Epidermal melanocyte (primary cell): ENCODE results near the gene GNG5.
A peak's percentile ranks its signal among the peaks of the same experiment; 100 is the strongest.
"Not testable (repeated sequence)": the region's sequence is repeated elsewhere in the genome, so short reads cannot be mapped to it uniquely, and the experiment has no call there.

Experiments
- DNase-seq: peaks from one replicate; pipeline ENCODE4 v3.0.0; 2011; ENCODE audit warnings: low spot score; ENCODE audit not compliant: insufficient read length

Gene GNG5

DNA sequence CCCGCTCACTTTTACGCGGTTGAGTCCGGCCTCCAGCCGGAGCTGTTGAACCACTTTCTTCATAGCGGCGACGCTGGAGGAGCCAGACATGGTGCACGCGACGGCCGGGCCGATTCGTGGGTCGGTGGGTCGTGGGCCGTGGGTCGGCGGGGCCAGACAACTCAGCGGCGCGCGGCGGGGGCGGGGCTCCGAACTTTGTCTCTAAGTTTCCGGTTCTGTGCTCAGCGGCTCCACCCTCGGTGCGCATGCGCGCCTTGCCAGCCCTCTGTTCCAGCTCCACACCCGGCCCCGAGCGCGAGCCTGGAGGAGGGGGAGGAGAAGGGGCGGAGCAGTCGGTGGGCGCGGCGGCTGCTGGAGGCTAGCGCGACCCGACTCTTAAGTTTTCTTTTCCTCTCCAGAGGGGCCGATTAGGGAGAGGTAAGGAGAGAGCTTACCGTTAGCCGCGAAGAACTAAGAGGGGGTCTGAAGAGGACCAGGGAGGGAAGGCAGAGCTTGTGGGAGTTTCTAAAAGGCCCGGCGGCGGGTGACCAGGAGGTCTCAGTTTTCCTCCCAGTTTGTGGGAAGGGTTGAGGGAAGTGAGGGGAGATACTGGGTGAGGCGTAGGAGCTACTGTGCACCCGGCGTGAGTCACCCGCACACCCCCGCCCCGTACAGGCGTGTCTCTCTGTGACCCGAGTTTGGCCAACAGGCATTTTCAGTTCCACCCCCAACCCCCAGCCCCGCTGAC is at the start of gene GNG5, which contains the start of gene SPATA1:
GNG5 (minus strand) TSS at position 580 of the 727 bp plus-strand sequence; CDS start at position 90, 490 bp downstream.
SPATA1 (plus strand) TSS at position 385 of the 727 bp plus-strand sequence. CDS start 9,974 bp downstream, outside the sequence.
- DNase-seq = peak; percentile 90

- DNase-seq = no peak
Observed at GRCh38 chr1:84550826-84551225, 44.4 kb upstream of the GNG5 start.

DNA sequence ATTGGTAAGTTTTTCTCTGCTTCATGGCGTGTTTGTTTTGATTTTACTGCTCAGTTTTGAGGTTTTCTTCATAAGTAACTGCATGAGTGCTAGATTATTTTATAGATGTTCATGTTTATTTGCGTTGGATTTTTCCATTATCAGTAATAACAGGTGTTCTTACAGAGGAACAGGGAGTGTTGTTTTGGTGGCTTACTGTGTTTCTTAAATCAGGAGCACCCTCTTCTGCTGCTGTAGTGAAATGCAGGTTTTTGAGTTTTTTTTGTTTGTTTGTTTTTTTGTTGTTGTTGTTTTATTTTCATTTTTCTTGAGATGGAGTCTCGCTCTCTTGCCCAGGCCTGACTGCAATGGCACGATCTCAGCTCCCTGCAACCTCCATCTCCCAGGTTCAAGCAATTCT is 35.3 kb upstream of the GNG5 start:
- no peak for DNase-seq

GRCh38 chr1:84540759-84541158 is 34.4 kb upstream of the GNG5 start:
- no peak for DNase-seq

DNA sequence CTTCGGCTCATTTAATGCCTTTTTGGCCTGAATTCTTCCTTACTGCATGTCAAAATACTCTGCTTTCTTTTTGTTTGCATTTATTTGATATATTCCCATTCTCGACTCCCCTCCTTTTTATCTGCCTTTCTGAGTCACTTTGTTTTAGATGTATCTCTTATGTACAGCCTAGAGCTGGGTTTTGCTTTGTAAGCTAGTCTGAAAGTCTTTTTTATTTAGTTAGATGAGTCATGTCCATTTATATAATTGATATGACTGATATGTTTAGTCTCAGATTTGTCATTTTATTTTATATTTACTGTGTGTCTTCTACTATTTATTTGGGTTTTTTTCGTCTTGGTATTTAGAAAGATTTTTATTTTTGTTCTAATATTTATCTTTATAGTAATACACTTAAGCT is 33.6 kb upstream of the GNG5 start:
- DNase-seq = no peak

DNA sequence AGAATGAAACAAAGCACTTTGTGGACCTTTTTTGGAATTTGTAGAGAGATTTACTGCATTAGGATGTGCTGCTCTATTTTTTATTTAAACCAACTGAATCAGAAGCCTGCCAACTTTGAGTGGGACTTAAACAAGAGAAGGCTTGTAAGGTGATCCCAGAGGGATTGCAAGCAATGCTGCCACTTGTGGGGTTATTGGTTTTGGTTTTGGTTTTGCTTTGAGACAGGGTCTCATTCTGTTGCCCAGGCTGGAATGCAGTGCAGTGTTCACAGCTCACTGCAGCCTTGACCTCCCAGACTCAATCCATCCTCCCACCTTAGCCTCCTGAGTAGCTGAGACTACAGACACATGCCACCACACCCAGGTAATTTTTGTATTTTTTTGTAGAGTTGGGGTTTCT is 32.2 kb upstream of the GNG5 start:
- no peak for DNase-seq

DNA sequence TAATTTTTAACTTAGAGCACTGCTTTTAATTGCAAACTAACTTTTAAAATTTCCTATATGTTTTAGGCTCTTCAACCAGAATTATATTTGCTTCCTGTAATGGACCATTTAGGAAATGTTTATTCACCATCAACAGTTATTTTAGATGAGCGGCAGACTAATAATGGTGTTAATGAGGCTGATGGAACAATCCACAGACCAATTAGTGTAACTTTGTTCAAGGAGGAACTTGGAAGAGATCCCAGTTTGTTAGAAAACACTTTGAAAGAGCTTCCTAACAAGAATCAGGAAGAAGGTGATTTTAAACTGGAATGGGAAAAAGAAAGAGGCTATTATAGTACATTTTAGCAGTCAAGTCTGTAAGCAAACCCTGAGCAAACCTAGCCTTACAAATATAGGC is 19.4 kb upstream of the GNG5 start:
- no peak for DNase-seq

GRCh38 chr1:84524590-84524989 is 18.2 kb upstream of the GNG5 start:
- no peak for DNase-seq

DNA sequence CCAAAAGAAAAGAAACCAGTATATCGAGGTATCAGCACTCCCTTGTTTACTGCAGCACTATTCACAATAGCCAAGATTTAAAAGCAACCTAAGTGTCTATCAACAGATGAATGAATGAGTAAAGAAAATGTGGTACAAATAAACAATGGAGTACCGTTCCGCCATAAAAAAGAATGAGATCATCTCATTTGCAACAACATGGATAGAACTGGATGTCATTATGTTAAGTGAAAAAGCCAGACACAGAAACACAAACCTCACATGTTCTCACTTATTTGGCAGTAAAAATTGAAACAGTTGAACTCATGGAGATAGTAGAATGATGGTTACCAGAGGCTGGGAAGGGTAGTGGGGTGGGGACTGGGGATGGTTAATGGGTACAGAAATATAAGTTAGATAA is 4.3 kb upstream of the GNG5 start:
- DNase-seq = no peak

GRCh38 chr1:84510165-84510564 is 3.8 kb upstream of the GNG5 start:
- no peak for DNase-seq

- no peak for DNase-seq
Observed at GRCh38 chr1:84509029-84509428, 2.6 kb upstream of the GNG5 start.

DNA sequence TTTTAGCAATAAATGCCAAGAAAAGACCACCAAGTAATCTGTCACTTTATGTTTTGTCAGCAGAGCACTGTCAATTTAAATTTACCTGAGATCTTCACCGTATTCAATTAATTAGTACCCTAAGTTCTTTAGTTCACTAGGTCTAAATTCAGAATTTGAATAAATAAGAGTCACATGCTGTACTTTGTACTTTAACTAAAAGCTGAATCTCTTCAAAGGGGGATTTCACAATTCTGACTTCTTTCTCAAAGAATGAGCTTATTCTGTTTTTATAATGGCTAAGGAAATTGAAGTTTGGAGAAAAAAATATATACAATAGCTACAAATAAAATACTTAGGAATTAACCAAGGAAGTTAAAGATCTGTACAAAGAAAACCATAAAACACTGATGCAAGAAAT is 2.1 kb upstream of the GNG5 start:
- DNase-seq = no peak

GRCh38 chr1:84507887-84508286 is 1.5 kb upstream of the GNG5 start:
- DNase-seq = not testable (repeated sequence)

- no peak for DNase-seq
Observed at GRCh38 chr1:84506729-84507453, 510 bp upstream of the GNG5 start.

- no peak for DNase-seq
Observed at GRCh38 chr1:84505493-84506001, 834 bp downstream of the GNG5 start.

DNA sequence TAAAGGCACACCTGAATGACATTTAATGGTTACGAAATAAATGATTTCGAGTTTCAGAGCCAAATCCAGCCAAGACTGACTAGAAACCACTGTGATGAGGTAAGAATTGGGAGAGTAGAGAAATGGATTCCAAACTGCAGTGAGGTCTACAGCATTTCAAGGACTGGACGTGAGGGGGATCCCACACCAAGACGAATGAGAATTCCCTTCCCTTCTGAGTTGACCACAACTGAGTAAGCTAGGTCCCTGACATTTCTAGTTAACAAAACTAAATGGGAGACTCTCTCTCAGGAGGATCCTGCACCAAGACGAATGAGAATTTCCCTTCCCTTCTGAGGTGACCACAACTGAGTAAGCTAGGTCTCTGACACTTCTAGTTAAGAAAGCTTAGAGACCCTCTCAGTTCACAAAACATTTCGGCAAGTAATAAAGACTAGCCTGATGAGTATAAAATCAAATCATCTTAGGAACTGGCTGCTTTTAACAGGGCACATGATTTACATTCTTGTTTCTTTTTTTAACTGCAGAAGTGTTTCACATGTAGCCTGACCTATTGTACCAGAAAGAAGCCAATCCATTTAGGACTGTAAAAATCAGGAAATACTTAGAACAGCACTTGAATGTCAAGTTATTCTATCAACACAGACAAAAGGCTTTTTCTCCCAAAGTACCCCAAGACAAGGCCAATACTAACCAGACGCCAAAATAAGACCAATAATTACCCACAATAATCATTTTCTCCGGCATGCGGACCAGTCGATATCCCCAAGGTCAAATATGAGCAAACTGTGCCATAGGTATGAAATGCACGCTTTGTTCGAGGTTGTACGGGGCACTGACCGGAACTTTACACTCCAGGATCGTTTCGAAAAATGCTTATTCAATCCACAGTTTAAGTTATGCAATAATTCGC is 1.5 kb downstream of the GNG5 start:
- DNase-seq = no peak

DNA sequence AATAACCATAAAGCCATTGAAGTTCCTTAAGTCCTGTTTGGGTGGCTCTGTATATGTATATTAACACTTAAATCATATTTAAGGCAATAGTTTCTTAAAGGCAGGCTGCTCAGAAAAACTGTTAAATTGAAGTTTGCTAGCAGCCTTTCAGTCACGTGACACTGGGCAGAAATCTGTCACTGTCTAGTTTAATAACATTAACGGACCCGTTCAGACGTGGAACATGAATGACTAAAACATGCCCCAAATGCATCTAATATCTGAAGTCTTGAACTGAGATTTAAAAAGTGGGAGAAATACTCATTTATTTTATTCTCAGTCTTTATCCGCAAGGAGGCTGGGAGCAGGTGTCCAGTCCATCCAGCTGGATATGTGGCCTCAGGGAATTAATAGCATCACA is 3.5 kb downstream of the GNG5 start:
- no peak for DNase-seq

GRCh38 chr1:84497631-84498275 is 8.6 kb downstream of the GNG5 start:
- DNase-seq = no peak

- no peak for DNase-seq
Observed at GRCh38 chr1:84496498-84496897, 9.9 kb downstream of the GNG5 start.

- no peak for DNase-seq
Observed at GRCh38 chr1:84493747-84494146, 12.6 kb downstream of the GNG5 start.

DNA sequence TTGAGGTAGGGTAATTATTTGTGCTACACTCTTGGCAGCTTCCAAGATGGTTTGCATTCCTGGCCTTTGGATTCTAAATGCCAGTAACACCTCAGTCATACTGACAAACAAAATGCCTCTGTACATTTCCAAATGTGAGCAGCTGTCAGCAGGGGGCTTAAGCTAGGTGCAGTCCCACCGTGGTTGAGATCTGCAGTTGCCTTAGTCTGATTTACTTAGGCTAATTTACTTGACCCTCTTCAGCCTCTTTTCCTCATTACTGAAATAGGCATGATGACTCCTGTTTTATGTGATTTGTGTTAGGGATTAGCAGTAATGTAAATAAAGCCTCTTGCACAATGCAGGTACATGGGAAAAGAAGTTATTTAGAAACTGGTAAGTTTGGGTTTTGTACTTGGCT is 13.7 kb downstream of the GNG5 start:
- no peak for DNase-seq
